ES-I3 (cell line): ENCODE data around the gene SIKE1.
"Not testable (repeated sequence)": the region's sequence is repeated elsewhere in the genome, so short reads cannot be mapped to it uniquely, and the experiment has no call there.

Source experiments
- H3K36me3 ChIP-seq: 2 replicates; pipeline ENCODE4 v1.6.1; 2013; ENCODE audit warnings: mild to moderate bottlenecking, low read length, control low read depth, moderate library complexity; ENCODE audit not compliant: insufficient read depth
- H3K4me1 ChIP-seq: 2 replicates; pipeline ENCODE4 v1.6.1; 2013; ENCODE audit warnings: mild to moderate bottlenecking, control low read depth, low read length; ENCODE audit not compliant: insufficient read depth
- H3K9ac ChIP-seq: 2 replicates; pipeline ENCODE4 v1.6.1; 2013; ENCODE audit warnings: low read depth, mild to moderate bottlenecking, low read length, moderate library complexity
- H3K9me3 ChIP-seq: 2 replicates; pipeline ENCODE4 v1.6.1; 2013; ENCODE audit warnings: mild to moderate bottlenecking, low read length, moderate library complexity; ENCODE audit not compliant: control insufficient read depth, insufficient read depth

The SIKE1 gene

DNA sequence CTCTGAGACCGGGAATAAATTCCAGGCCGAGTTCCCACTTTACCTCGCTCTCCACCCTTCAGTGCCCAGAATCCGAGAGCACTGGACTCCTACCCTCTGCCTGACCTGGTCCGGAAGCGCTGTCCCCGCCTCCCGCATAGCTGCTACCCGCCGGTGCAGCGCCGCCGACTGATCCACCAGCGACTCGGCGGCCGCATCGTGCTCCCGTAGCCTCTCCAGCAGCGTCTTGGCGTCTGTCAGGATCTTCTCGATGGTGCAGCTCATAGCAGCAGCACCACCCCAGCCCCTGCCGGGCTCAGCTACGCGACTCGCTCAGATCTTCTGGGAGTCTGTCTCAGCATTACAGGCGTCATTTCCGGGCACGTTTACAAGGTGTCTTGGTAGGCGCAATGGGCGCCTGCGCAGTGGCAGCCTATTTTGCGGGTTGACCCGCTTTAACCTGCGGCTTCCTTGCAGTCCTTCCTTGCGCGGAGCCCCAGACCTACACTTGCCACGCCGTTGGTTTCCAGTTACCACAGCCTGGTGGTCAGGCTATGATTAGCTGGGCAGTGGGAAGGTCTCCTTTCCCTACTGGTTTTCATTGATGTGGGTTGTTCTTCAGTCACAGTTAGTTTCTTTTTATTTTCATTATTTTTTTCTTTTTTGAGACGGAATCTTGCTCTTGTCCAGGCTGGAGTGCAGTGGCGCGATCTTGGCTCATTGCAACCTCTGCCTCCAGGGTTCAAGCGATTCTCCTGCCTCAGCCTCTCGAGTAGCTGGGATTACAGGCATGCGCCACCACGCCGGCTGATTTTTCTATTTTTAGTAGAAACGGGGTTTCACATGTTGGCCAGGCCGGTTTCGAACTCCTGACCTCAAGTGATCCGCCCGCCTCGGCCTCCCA is at the start of gene SIKE1:
Gene SIKE1 (minus strand): TSS at position 342 of the 883 bp plus-strand sequence. CDS start 78 bp downstream, at position 264.
- peak within 1 kb of the TSS; percentile 84 for H3K9ac ChIP-seq

DNA sequence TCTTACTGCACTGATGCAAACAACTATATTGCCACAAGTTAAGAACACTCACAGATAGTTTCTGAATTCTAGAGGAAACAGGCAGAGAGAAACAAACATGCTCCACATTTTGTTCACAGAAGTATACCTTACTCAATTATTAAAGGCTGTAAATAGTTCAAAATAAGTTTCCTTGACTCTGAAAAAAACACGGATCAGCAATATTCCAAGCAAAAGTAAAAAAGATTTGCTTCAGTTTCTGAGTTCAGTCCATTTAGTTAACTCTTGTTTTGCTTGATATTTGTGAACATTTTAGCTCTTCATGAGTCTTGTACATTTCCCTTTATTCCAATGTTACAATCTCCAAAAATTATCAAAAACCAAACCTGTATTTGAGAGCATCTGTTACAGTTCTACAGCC is 49.6 kb upstream of the SIKE1 start:
- H3K36me3 ChIP-seq, H3K4me1 ChIP-seq, H3K9ac ChIP-seq, H3K9me3 ChIP-seq: not testable (repeated sequence)

More for the DNA sequence above, at the start of gene SIKE1:
- Histone ChIP-seq H3K36me3 (peaks cover 7% of the 10 kb centered on the region; the same call in 1 of the 2 replicates), H3K9me3 (no peaks in the 10 kb centered on the region), H3K4me1 (no peaks in the 10 kb centered on the region; the same call in 1 of the 2 replicates)

DNA sequence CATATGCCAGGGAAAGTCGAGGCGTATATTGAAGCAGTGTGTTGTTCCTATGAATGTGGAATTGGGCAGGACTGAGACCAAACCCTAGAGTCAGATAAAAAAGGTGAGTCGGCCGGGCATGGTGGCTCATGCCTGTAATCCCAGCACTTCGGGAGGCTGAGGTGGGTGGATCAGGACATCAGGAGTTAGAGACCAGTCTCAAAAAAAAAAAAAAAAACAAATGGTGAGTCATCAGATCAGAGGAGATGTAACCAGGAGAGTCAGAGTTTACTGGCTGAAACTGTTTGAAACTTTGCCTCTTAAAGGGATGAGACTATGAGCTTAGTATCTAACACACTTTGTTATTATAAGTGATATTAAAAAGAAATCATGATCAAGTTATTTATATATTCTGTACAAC is 47.8 kb upstream of the SIKE1 start:
- no peak overlapping the region for H3K9ac ChIP-seq
- peaks cover 4% of the 10 kb centered on the region for H3K9me3 ChIP-seq
- H3K4me1 ChIP-seq: no peaks in the 10 kb centered on the region

DNA sequence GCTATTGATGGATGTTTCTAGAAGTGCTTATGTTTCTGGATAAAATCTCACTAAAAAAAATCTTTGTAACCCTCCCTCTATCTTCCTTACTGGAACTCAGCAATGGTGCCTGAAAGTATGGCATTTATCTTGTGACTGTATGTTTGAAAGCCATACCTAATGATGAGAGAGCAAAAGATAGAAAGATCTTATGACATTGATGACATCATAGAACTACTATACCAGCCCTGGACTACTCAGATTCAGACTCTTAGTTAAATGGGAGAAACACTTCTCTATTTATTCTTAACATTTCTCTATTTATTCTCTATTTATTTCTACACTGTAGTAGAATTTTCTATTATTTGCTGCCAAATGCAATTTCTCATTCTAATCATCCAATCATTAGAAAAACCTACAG is 41.5 kb upstream of the SIKE1 start:
- H3K9me3 ChIP-seq: peaks cover 4% of the 10 kb centered on the region; the same call in 1 of the 2 replicates
- H3K4me1 ChIP-seq: no peaks in the 10 kb centered on the region
- H3K36me3 ChIP-seq: no peaks in the 10 kb centered on the region
- no peak overlapping the region for H3K9ac ChIP-seq

More for the DNA sequence above, 47.8 kb upstream of the SIKE1 start:
- H3K36me3 ChIP-seq: no peaks in the 10 kb centered on the region

DNA sequence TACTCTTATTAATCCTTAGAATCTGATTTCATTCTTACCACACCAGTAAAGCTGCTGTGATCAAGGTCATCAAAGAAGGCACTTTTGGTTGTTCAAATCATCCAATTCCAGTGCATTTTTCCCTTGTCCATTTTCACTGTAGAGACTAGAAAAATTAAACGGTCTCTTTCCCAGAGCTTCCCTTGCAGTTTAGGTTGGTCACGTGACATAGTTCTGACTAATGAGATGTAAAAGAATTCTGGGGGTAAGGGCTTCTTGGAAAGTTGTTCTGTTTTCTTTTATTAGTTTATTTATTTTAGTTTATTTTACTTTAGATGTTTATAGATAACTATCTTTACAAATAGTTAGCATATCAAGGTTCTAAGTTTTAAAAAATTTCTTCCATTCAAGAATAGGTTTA is 39.9 kb upstream of the SIKE1 start:
- Histone ChIP-seq H3K9me3 (peaks cover 4% of the 10 kb centered on the region; the same call in 1 of the 2 replicates), H3K36me3 (no peaks in the 10 kb centered on the region), H3K9ac (no peak overlapping the region), H3K4me1 (no peaks in the 10 kb centered on the region)

DNA sequence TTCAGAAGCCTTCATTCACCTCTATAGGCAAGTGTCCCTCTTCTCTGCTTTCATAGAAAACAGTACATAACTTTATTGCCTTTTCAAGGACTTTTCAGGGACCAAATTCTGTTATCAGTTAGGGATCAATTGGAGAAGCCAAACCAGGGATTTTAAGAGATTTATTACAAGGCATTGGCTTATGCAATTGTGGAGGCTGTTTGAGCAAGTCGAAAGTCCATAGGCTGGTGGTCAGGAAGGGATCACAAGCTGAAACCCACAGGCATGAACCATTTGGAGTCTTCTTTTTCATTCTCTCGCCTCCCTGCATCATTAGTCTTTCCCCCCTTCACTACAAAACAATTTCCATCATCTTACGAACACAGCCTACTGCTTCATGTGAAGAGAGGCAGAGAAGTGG is 39.4 kb upstream of the SIKE1 start:
- Histone ChIP-seq H3K36me3 (no peaks in the 10 kb centered on the region), H3K4me1 (no peaks in the 10 kb centered on the region), H3K9ac (no peak overlapping the region), H3K9me3 (peaks cover 4% of the 10 kb centered on the region; the same call in 1 of the 2 replicates)

DNA sequence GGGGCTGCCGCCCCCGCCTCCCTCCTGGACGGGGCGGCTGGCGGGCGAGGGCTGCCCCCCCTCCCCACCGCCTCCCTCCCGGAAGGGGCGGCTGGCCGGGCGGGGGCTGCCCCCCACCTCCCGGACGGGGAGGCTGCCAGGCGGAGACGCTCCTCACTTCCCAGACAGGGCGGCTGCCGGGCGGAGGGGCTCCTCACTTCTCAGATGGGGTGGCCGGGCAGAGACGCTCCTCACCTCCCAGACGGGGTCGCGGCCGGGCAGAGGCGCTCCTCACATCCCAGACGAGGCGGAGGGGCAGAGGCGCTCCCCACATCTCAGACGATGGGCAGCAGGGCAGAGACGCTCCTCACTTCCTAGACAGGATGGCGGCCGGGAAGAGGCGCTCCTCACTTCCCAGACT is 24.0 kb upstream of the SIKE1 start:
- not testable (repeated sequence) for H3K4me1 ChIP-seq, H3K36me3 ChIP-seq, H3K9me3 ChIP-seq, H3K9ac ChIP-seq

DNA sequence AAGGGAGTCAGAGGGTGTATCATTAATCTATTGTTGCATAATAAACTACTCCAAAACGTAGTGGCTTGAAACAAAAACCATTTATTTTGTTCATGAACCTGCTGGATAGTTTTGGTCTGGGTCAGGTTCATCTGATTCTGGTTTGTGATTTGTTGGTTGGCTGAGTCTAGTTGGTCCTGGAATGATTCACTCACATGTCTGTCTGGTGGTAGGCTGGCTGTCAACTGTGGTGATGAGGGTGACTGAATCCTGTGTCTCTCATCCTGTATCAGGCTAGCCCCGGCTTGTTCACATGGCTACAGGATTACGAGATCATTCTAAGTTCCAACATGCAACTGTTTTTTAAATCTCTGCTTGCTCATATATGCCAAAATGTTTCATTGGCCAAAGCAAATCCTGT is 22.5 kb upstream of the SIKE1 start:
- H3K36me3 ChIP-seq: no peaks in the 10 kb centered on the region
- no peak overlapping the region for H3K9ac ChIP-seq
- no peaks in the 10 kb centered on the region for H3K9me3 ChIP-seq
- no peaks in the 10 kb centered on the region for H3K4me1 ChIP-seq

DNA sequence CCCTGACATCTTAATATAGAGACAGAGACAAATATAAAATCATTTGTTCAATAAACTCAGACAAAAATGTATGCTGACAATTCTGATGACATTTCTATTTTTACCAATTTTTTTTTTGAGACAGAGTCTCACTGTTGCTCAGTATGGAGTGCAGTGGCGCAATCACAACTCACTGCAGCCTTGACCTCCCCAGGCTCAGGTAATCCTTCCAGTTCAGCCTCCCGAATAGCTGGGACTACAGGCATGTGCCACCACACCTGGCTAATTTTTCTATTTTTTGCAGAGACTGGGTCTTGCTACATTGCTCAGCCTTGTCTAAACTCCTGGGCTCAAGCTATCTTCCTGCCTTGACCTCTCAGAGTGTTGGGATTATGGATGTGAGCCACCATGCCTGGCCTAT is 13.6 kb upstream of the SIKE1 start:
- no peaks in the 10 kb centered on the region for H3K4me1 ChIP-seq
- no peaks in the 10 kb centered on the region; the same call in 1 of the 2 replicates for H3K9me3 ChIP-seq
- H3K36me3 ChIP-seq: no peaks in the 10 kb centered on the region
- no peak overlapping the region for H3K9ac ChIP-seq

DNA sequence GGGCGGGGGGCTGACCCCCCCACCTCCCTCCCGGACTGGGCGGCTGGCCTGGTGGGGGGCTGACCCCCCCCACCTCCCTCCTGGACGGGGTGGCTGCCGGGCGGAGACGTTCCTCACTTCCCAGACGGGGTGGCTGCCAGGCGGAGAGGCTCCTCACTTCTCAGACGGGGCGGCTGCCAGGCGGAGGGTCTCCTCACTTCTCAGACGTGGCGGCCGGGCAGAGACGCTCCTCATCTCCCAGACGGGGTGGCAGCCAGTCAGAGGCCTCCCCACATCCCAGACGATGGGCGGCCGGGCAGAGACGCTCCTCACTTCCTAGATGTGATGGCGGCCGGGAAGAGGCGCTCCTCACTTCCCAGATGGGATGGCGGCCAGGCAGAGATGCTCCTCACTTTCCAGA is 10.1 kb upstream of the SIKE1 start:
- not testable (repeated sequence) for H3K9me3 ChIP-seq, H3K9ac ChIP-seq, H3K4me1 ChIP-seq, H3K36me3 ChIP-seq

DNA sequence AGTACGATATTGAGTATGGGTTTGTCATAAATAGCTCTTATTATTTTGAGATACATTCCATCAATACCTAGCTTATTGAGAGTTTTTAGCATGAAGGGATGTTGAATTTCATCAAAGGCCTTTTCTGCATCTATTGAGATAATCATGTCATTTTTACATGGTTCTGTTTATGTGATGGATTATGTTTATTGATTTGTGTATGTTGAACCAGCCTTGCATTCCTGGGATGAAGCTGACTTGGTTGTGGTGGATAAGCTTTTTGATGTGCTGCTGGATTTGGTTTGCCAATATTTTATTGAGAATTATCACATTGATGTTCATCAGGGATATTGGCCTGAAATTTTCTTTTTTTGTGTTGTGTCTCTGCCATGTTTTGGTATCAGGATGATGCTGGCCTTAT is 6.0 kb upstream of the SIKE1 start:
- not testable (repeated sequence) for H3K4me1 ChIP-seq, H3K9ac ChIP-seq, H3K9me3 ChIP-seq, H3K36me3 ChIP-seq

DNA sequence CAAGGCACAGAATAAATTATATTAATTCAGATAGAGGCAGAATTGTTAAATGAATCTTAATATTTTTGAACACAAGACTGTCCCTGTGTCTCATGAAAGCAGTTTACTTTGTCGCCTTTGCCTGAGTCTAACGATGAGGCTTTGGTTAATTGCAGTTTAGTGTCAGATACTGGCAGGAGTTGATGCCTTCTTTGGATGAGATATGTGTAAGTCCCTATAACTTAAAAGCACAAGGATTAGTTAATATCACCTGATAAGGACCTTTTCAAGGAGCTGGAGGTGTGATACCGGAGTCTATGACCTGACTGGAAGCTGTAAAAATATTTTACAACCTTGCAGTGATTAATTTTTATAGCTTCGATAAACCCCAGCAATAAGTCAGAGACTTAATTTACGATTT is 2.0 kb upstream of the SIKE1 start:
- H3K9ac ChIP-seq: no peak overlapping the region
- H3K9me3 ChIP-seq: no peaks in the 10 kb centered on the region
- H3K36me3 ChIP-seq: peaks cover 7% of the 10 kb centered on the region; the same call in 1 of the 2 replicates
- no peaks in the 10 kb centered on the region; the same call in 1 of the 2 replicates for H3K4me1 ChIP-seq

DNA sequence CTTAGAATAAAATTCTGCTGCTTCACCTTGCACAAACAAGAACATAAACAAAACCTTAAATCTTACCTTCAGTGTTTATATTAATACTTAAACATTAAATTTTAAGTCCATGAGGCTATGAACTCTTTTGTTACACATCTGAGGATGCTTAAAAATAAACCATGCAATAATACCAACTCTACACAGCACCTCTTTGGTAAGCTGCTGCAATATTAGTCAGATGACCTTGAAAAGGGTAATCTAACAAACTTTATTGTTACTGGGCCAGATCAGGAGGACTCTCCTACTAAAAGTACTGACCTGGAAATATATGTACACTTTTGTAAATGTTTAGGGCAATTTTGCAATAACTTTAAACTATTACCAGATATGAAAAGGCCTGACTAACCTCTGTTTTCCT is 763 bp downstream of the SIKE1 start:
- peaks cover 7% of the 10 kb centered on the region; the same call in 1 of the 2 replicates for H3K36me3 ChIP-seq
- H3K4me1 ChIP-seq: no peaks in the 10 kb centered on the region; the same call in 1 of the 2 replicates
- H3K9ac ChIP-seq: peak overlapping the region; percentile 84
- H3K9me3 ChIP-seq: no peaks in the 10 kb centered on the region

DNA sequence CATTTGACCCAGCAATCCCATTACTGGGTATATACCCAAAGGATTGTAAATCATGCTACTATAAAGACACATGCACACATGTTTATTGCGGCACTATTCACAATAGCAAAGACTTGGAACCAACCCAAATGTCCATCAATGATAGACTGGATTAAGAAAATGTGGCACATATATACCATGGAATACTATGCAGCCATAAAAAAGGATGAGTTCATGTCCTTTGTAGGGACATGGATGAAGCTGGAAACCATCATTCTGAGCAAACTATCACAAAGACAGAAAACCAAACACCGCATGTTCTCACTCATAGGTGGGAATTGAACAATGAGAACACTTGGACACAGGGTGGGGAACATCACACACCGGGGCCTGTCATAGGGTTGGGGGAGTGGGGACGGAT is 3.8 kb downstream of the SIKE1 start:
- not testable (repeated sequence) for H3K9ac ChIP-seq, H3K36me3 ChIP-seq

DNA sequence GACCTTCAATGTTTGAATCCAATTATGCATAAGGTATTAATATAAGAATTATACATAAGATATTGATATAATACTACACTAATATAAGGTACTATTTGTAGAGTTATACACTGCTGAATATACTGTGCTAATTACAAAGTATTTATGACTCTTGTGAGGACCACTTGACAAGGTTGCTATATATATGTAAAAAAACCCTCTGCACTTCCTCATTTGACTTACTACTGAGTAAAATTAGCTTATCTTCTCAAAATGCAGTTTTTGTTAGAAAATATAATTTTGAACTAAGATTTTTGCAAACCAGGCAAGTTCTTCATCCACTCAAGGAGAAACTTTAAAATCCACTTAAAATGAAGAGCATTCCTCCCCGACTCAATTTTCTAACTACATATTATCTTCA is 8.5 kb downstream of the SIKE1 start:
- Histone ChIP-seq H3K4me1 (no peaks in the 10 kb centered on the region), H3K9ac (no peak overlapping the region), H3K36me3 (no peaks in the 10 kb centered on the region), H3K9me3 (no peaks in the 10 kb centered on the region)

More for the DNA sequence above, 3.8 kb downstream of the SIKE1 start:
- not testable (repeated sequence) for H3K4me1 ChIP-seq, H3K9me3 ChIP-seq
